ENCODE data around the gene FANK1. TPM values are rescaled to one million over a fixed set of nuclear protein-coding genes. Genes with fewer than 3 reads are reported as not detected.
A peak's percentile ranks its signal among the peaks of the same experiment; 100 is the strongest.

The FANK1 gene
- polyA plus RNA-seq, 1 donor from 2014 or later, result 3.1 TPM

DNA sequence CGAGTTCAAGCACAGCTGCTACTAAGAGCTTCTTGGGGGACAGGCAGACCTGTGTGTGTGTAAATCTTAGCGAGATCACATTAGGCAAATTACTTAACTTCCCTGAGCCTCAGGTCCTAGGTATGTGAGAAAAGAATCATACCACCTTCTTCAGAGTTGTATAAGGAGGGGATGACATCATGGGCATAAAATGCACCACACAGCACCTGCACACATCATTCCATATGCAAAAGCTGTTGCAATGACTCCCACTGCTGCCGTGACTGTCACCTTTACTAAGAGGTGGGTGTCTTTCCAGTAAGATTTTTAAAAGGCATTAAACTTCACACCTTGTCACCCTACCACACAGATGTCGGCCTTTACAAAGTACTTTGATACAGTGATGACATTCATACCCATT, 146.0 kb downstream of the FANK1 start:
- Histone ChIP-seq H3K9me3 (ENCODE audit: low read length) (no peaks in the 10 kb centered on the region), H3K79me2 (replicated peaks; ENCODE audit: insufficient read depth, low read length) (no peaks in the 10 kb centered on the region), H2AFZ (ENCODE audit: low read depth, low read length) (no peak overlapping the region), H3K27ac (ENCODE audit: low read length) (peak overlapping the region; percentile 19), H3K36me3 (ENCODE audit: insufficient read depth, low read length) (no peaks in the 10 kb centered on the region), H3K4me3 (ENCODE audit: low read length) (no peak overlapping the region), H3F3A (ENCODE audit: insufficient read depth, low read length, poor library complexity, severe bottlenecking) (no peaks in the 10 kb centered on the region), H3K9me2 (ENCODE audit: insufficient read depth, low read length) (no peaks in the 10 kb centered on the region), H4K20me1 (ENCODE audit: insufficient read depth) (no peaks in the 10 kb centered on the region), H3K9ac (ENCODE audit: low read length) (peak overlapping the region; percentile 6), H3K27me3 (ENCODE audit: insufficient read depth, low read depth, low read length) (no peaks in the 10 kb centered on the region), H3K4me2 (ENCODE audit: low read length) (no peak overlapping the region)
- TF ChIP-seq, protein P1, sequence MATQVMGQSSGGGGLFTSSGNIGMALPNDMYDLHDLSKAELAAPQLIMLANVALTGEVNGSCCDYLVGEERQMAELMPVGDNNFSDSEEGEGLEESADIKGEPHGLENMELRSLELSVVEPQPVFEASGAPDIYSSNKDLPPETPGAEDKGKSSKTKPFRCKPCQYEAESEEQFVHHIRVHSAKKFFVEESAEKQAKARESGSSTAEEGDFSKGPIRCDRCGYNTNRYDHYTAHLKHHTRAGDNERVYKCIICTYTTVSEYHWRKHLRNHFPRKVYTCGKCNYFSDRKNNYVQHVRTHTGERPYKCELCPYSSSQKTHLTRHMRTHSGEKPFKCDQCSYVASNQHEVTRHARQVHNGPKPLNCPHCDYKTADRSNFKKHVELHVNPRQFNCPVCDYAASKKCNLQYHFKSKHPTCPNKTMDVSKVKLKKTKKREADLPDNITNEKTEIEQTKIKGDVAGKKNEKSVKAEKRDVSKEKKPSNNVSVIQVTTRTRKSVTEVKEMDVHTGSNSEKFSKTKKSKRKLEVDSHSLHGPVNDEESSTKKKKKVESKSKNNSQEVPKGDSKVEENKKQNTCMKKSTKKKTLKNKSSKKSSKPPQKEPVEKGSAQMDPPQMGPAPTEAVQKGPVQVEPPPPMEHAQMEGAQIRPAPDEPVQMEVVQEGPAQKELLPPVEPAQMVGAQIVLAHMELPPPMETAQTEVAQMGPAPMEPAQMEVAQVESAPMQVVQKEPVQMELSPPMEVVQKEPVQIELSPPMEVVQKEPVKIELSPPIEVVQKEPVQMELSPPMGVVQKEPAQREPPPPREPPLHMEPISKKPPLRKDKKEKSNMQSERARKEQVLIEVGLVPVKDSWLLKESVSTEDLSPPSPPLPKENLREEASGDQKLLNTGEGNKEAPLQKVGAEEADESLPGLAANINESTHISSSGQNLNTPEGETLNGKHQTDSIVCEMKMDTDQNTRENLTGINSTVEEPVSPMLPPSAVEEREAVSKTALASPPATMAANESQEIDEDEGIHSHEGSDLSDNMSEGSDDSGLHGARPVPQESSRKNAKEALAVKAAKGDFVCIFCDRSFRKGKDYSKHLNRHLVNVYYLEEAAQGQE (IDR thresholded peaks at IDR 0.05; ENCODE audit: borderline replicate concordance), result no peak
- TF ChIP-seq, protein P2, sequence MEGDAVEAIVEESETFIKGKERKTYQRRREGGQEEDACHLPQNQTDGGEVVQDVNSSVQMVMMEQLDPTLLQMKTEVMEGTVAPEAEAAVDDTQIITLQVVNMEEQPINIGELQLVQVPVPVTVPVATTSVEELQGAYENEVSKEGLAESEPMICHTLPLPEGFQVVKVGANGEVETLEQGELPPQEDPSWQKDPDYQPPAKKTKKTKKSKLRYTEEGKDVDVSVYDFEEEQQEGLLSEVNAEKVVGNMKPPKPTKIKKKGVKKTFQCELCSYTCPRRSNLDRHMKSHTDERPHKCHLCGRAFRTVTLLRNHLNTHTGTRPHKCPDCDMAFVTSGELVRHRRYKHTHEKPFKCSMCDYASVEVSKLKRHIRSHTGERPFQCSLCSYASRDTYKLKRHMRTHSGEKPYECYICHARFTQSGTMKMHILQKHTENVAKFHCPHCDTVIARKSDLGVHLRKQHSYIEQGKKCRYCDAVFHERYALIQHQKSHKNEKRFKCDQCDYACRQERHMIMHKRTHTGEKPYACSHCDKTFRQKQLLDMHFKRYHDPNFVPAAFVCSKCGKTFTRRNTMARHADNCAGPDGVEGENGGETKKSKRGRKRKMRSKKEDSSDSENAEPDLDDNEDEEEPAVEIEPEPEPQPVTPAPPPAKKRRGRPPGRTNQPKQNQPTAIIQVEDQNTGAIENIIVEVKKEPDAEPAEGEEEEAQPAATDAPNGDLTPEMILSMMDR (IDR thresholded peaks at IDR 0.05; ENCODE audit: poor library complexity, severe bottlenecking), result no peak
- TF ChIP-seq RAD21 (conservative IDR thresholded peaks at IDR 0.05) (no peak), MXI1 (conservative IDR thresholded peaks at IDR 0.05; ENCODE audit: poor library complexity, severe bottlenecking) (no peak), SMC3 (conservative IDR thresholded peaks at IDR 0.05; ENCODE audit: poor library complexity) (no peak), EP300 (conservative IDR thresholded peaks at IDR 0.05; ENCODE audit: poor library complexity, severe bottlenecking) (no peak), TAF1 (IDR thresholded peaks at IDR 0.05; ENCODE audit: low read depth) (no peak), EZH2 (IDR thresholded peaks at IDR 0.05; ENCODE audit: borderline replicate concordance, insufficient read depth, low read length, poor library complexity, severe bottlenecking) (no peak), POLR2AphosphoS5 (IDR thresholded peaks at IDR 0.05) (no peak)

DNA sequence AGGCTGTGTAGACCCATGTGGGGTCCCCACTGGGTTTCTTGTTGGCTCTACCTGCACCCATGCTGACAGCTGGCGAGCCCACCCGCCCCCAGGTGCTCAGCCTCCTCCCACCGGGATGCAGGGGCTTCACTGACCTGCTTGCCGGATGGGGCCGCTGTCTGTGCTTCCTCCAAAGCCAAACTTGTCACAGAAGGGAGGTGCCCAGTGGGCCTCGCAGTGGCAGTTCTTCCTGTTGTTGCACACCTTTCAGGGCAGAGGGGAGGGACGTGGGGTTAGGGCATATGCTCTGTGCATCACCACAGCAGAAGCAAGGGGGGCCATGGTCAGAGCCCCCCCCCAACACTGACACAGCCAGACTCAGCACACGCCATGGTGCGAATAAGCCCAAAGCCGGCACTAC, 146.5 kb downstream of the FANK1 start:
- H2AFZ ChIP-seq (ENCODE audit: low read depth, low read length), result no peak overlapping the region
- no peaks in the 10 kb centered on the region for H3K9me2 ChIP-seq (ENCODE audit: insufficient read depth, low read length)
- H3K27me3 ChIP-seq (ENCODE audit: insufficient read depth, low read depth, low read length), result no peaks in the 10 kb centered on the region
- H3K4me2 ChIP-seq (ENCODE audit: low read length), result no peak overlapping the region
- H3K9ac ChIP-seq (ENCODE audit: low read length), result no peak overlapping the region
- H3K36me3 ChIP-seq (ENCODE audit: insufficient read depth, low read length), result no peaks in the 10 kb centered on the region
- no peak overlapping the region for H3K27ac ChIP-seq (ENCODE audit: low read length)
- no peak overlapping the region for H3K4me3 ChIP-seq (ENCODE audit: low read length)
- no peaks in the 10 kb centered on the region for H3K79me2 ChIP-seq (replicated peaks; ENCODE audit: insufficient read depth, low read length)
- no peaks in the 10 kb centered on the region for H3K9me3 ChIP-seq (ENCODE audit: low read length)
- TF ChIP-seq RAD21 (conservative IDR thresholded peaks at IDR 0.05) (no peak), MXI1 (conservative IDR thresholded peaks at IDR 0.05; ENCODE audit: poor library complexity, severe bottlenecking) (no peak), EP300 (conservative IDR thresholded peaks at IDR 0.05; ENCODE audit: poor library complexity, severe bottlenecking) (no peak), EZH2 (IDR thresholded peaks at IDR 0.05; ENCODE audit: borderline replicate concordance, insufficient read depth, low read length, poor library complexity, severe bottlenecking) (no peak), TAF1 (IDR thresholded peaks at IDR 0.05; ENCODE audit: low read depth) (no peak), POLR2AphosphoS5 (IDR thresholded peaks at IDR 0.05) (no peak), SMC3 (conservative IDR thresholded peaks at IDR 0.05; ENCODE audit: poor library complexity) (no peak)
- TF ChIP-seq, protein P1 (IDR thresholded peaks at IDR 0.05; ENCODE audit: borderline replicate concordance), result no peak
- TF ChIP-seq, protein P2 (IDR thresholded peaks at IDR 0.05; ENCODE audit: poor library complexity, severe bottlenecking), result no peak
- no peaks in the 10 kb centered on the region for H4K20me1 ChIP-seq (ENCODE audit: insufficient read depth)
- H3F3A ChIP-seq (ENCODE audit: insufficient read depth, low read length, poor library complexity, severe bottlenecking), result no peaks in the 10 kb centered on the region

Data from neural cell (in vitro differentiated cells).